H1 (cell line): ENCODE data around the gene ZNF618. TPM values are rescaled to one million over a fixed set of nuclear protein-coding genes. Genes with fewer than 3 reads are reported as not detected.

Source experiments
- CBX5 ChIP-seq: fragments of 300-800, 300-1000 bp; sonication (generic); IDR thresholded peaks from 2 replicates; pipeline ENCODE4 v1.7.1; 2016; ENCODE audit warnings: antibody characterized with exemption, low read length, low read depth
- KDM4A ChIP-seq: IDR thresholded peaks from one replicate; pipeline ENCODE4 v1.7.1; 2012; ENCODE audit warnings: low read depth, mild to moderate bottlenecking, moderate library complexity, low read length, inconsistent platforms; ENCODE audit not compliant: severe bottlenecking
- POLR2A ChIP-seq, 2 experiments: IDR thresholded peaks; 1 replicate in 1 of 2; 2 replicates in 1 of 2; pipeline ENCODE4 v1.6.1; 2011; ENCODE audit warnings: low read depth in 2 of 2, low read length in 2 of 2, mild to moderate bottlenecking in 2 of 2; ENCODE audit errors: control extremely low read depth in 1 of 2
- TAF1 ChIP-seq: IDR thresholded peaks from 2 replicates; pipeline ENCODE4 v1.6.1; 2011; ENCODE audit warnings: mild to moderate bottlenecking, low read depth, low read length
- polyA plus RNA-seq, 7 experiments: library from polyadenylated mRNA; depleted of rRNA in 3 of 7; stranded (reverse) in 5 of 7; unstranded in 2 of 7; fragments of >200 nt in 5 of 7; fragments of 200-250 nt in 2 of 7; gene quantifications; 1 replicate in 5 of 7; 2 replicates in 1 of 7; 4 replicates in 1 of 7; pipeline versions ENCODE4 v1.2.1 to v1.2.3, GENCODE V29; 2011 to 2013; ENCODE audit warnings: missing spikeins in 2 of 7, mixed read lengths in 2 of 7
- total RNA-seq: library from RNA; stranded (reverse); fragmentation: NEBNext Ultra II Directional; extraction: Animal tissue kit (Norgen Biotek cat#: 25700); gene quantifications from 2 replicates; pipeline ENCODE4 v1.2.1, GENCODE V29; 2021

ZNF618 gene
- total and polyA plus RNA-seq, 2 of the 8 experiments (the other 6 are each of a cell fraction or from before 2014, with no cell fraction given), result 9.6 to 28.5 TPM

DNA sequence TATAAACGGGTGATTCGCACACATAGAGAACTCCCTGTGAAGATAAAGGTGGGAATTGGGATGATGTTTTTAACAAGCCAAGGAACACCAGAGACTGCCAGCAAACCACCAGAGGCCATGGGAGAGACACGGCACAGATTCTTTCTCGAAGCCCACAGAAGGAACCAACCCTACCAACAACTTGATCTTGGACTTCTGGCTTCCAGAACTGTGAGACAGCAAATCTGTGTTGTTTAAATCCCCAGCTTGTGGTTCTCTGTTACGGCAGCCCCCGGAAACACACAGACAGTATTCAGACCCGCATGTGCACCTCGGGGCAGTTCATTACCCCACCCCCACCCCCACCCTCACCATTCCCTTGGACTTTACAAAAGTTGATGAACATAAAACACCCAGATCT, 189.2 kb downstream of the ZNF618 start (continued):
- TF ChIP-seq POLR2A (IDR thresholded peaks at IDR 0.05; ENCODE audit: control extremely low read depth in 1 of 2, low read depth in 2 of 2, low read length in 2 of 2) (no peak), CBX5 (no peak), KDM4A (no peak), TAF1 (no peak)
